DND-41 (cell line): ENCODE results near the gene MEGF8.

Experiments used
- ATAC-seq: fragments of 200-7000 bp; cut with Tn5 transposase; 3 replicates; pipeline ENCODE4 v1.9.1; 2021; ENCODE audit warnings: low read depth; ENCODE audit not compliant: insufficient read depth
- DNase-seq: peaks from one replicate; pipeline ENCODE4 v3.0.0-alpha.2; 2020
- H2AFZ ChIP-seq: 2 replicates; pipeline ENCODE4 v1.6.0; 2012; ENCODE audit warnings: low read depth, low read length
- H3K27ac ChIP-seq: 2 replicates; pipeline ENCODE4 v1.5.1; 2012; ENCODE audit warnings: low read length, inconsistent platforms
- H3K27me3 ChIP-seq: fragments of 200-600 bp; sonication (generic); 2 replicates; pipeline ENCODE4 v1.6.0; 2012; ENCODE audit warnings: low read length, mild to moderate bottlenecking, inconsistent platforms; ENCODE audit not compliant: insufficient read depth, poor library complexity
- H3K36me3 ChIP-seq: 2 replicates; pipeline ENCODE4 v1.5.1; 2012; ENCODE audit warnings: low read length, inconsistent platforms; ENCODE audit not compliant: insufficient read depth
- H3K4me1 ChIP-seq: 2 replicates; pipeline ENCODE4 v1.5.1; 2012; ENCODE audit warnings: mild to moderate bottlenecking, low read length; ENCODE audit not compliant: insufficient read depth
- H3K4me2 ChIP-seq: 2 replicates; pipeline ENCODE4 v1.6.0; 2012; ENCODE audit warnings: mild to moderate bottlenecking, moderate library complexity, low read length, inconsistent platforms; ENCODE audit not compliant: insufficient read depth
- H3K4me3 ChIP-seq, 2 experiments: fragments of 200-600 bp in 1 of 2; shearing (Covaris generic) in 1 of 2; 2 replicates each; pipeline ENCODE4 v1.5.1; 2012 to 2016; ENCODE audit warnings: inconsistent platforms in 2 of 2, low read length in 2 of 2, mild to moderate bottlenecking in 2 of 2, low read depth in 1 of 2, moderate library complexity in 1 of 2
- H3K79me2 ChIP-seq: 2 replicates; pipeline ENCODE4 v1.6.0; 2012; ENCODE audit warnings: low read length, inconsistent platforms; ENCODE audit not compliant: insufficient read depth
- H3K9ac ChIP-seq: 2 replicates; pipeline ENCODE4 v1.6.0; 2012; ENCODE audit warnings: low read depth, mild to moderate bottlenecking, inconsistent platforms, low read length, moderate library complexity
- H3K9me3 ChIP-seq: 2 replicates; pipeline ENCODE4 v1.5.1; 2012; ENCODE audit warnings: low read length, moderate library complexity, mild to moderate bottlenecking, inconsistent platforms; ENCODE audit not compliant: insufficient read depth, severe bottlenecking
- H4K20me1 ChIP-seq: 2 replicates; pipeline ENCODE4 v1.6.0; 2012; ENCODE audit warnings: low read length; ENCODE audit not compliant: insufficient read depth
- EZH2 ChIP-seq: IDR thresholded peaks from 3 replicates; pipeline ENCODE4 v1.6.1; 2012; ENCODE audit warnings: borderline replicate concordance, low read depth, mild to moderate bottlenecking, moderate library complexity, low read length, inconsistent platforms; ENCODE audit not compliant: severe bottlenecking
- TF ChIP-seq, protein P1 (sequence below): IDR thresholded peaks from 2 replicates; pipeline ENCODE4 v1.5.1; 2012; ENCODE audit warnings: borderline replicate concordance, low read length, moderate library complexity, mild to moderate bottlenecking; ENCODE audit not compliant: poor library complexity, severe bottlenecking; ENCODE audit errors: extremely low read depth

MEGF8 gene

DNA sequence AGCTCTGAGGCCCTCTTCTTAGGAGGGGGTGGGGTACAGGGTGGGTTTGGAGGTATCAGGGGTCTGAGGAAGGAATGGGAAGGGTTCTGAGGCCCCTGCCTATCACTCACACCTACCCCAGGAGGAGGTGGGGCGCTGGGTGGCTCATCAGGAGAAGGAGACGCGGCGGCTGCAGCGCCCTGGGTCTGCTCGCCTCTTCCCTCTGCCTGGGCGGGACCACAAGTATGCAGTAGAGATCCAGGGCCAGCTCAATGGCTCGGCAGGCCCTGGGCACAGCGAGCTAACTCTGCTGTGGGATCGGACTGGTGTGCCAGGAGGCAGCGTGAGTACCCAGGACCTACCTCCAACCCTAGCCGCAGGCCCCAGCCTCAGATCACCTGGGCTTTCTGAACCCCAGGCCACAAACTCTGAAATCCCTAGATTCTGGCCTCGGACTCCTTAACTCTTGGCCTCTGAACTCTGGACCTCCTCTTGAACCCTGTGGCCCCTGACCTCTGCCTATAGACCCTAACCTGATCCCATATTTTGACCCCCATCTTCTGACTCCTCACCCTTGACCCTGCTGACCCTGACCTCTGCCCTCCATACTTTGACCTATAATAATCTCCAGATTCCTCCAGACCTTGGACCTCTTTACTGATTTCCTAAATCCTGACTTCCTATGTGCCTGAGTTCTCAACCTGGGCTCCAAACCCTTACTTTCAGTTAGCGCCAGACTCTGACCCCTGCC lies 24.1 kb downstream of the MEGF8 start:
- no peaks in the 10 kb centered on the region for H3K79me2 ChIP-seq
- ATAC-seq, result no peak
- no peak overlapping the region for H3K4me2 ChIP-seq
- H3K9me3 ChIP-seq, result no peaks in the 10 kb centered on the region
- H3K4me1 ChIP-seq, result no peaks in the 10 kb centered on the region
- peaks cover 24% of the 10 kb centered on the region for H3K36me3 ChIP-seq
- no peaks in the 10 kb centered on the region for H3K27me3 ChIP-seq
- DNase-seq, result no peak
- H4K20me1 ChIP-seq, result 0 out of 2 replicates have a peak, but pooled peaks cover 2% of the 10 kb centered on the region
- H2AFZ ChIP-seq, result no peak overlapping the region
- H3K4me3 ChIP-seq, result no peak overlapping the region
- TF ChIP-seq EZH2, result no peak
- TF ChIP-seq, protein P1, sequence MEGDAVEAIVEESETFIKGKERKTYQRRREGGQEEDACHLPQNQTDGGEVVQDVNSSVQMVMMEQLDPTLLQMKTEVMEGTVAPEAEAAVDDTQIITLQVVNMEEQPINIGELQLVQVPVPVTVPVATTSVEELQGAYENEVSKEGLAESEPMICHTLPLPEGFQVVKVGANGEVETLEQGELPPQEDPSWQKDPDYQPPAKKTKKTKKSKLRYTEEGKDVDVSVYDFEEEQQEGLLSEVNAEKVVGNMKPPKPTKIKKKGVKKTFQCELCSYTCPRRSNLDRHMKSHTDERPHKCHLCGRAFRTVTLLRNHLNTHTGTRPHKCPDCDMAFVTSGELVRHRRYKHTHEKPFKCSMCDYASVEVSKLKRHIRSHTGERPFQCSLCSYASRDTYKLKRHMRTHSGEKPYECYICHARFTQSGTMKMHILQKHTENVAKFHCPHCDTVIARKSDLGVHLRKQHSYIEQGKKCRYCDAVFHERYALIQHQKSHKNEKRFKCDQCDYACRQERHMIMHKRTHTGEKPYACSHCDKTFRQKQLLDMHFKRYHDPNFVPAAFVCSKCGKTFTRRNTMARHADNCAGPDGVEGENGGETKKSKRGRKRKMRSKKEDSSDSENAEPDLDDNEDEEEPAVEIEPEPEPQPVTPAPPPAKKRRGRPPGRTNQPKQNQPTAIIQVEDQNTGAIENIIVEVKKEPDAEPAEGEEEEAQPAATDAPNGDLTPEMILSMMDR, result no peak
- no peak overlapping the region for H3K27ac ChIP-seq
- H3K9ac ChIP-seq, result no peak overlapping the region

DNA sequence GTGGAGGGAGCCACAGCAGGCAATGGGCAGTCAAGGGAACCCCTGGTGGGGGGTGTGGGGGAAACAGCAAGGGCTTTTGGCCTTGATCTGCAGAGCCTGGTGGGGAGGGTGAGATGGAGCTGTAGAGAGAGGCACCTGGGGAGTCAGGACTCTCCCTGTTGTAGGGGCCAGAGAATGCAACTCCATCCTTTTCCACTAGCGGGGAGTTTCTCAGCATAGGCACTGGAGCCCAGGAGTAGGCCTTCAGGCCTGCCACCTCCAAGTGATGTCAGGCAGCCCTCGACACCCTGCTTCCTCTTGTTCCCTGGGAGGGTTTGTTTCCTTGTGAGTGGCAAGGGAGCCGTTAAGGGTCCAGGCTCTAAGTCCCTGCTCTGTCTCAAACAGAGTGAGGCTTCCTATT lies 25.0 kb downstream of the MEGF8 start:
- peaks cover 25% of the 10 kb centered on the region for H3K36me3 ChIP-seq
- no peak overlapping the region for H3K4me2 ChIP-seq
- H3K4me3 ChIP-seq, result no peak overlapping the region
- 0 out of 2 replicates have a peak, but pooled peaks cover 2% of the 10 kb centered on the region for H4K20me1 ChIP-seq
- H3K9ac ChIP-seq, result no peak overlapping the region
- no peak overlapping the region for H3K27ac ChIP-seq
- DNase-seq, result no peak
- H3K9me3 ChIP-seq, result no peaks in the 10 kb centered on the region
- no peaks in the 10 kb centered on the region for H3K27me3 ChIP-seq
- H3K4me1 ChIP-seq, result no peaks in the 10 kb centered on the region
- no peaks in the 10 kb centered on the region for H3K79me2 ChIP-seq
- TF ChIP-seq, protein P1, result no peak
- no peak for TF ChIP-seq EZH2
- H2AFZ ChIP-seq, result no peak overlapping the region
- no peak for ATAC-seq

DNA sequence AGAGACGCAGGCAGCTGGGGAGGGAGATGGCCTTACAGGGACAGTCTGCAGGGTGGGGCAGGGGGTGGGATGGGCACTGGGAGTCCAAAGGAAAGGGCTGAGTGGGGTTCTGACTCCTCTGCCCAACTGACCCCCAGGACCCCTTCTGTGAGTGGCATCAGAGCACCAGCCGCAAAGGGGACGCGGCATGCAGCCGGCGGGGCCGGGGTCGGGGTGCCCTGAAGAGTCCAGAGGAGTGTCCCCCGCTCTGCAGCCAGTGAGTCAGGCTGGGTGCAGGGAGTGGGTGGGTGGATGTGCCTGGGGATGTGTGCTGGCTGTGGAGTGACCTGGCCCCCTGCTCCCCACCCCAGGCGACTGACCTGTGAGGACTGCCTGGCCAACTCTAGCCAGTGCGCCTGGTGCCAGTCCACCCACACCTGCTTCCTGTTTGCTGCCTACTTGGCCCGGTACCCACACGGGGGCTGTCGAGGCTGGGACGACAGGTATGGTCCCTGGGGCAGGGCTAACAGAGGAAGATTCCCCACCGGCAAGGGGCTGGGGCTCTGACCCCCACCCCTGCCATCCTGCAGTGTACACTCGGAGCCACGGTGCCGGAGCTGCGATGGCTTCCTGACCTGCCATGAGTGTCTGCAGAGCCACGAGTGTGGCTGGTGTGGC lies 25.8 kb downstream of the MEGF8 start:
- H4K20me1 ChIP-seq, result 0 out of 2 replicates have a peak, but pooled peaks cover 2% of the 10 kb centered on the region
- no peaks in the 10 kb centered on the region for H3K4me1 ChIP-seq
- no peak for ATAC-seq
- no peak overlapping the region for H3K27ac ChIP-seq
- H2AFZ ChIP-seq, result no peak overlapping the region
- H3K27me3 ChIP-seq, result no peaks in the 10 kb centered on the region
- no peak overlapping the region for H3K4me3 ChIP-seq
- peaks cover 32% of the 10 kb centered on the region for H3K36me3 ChIP-seq
- H3K9ac ChIP-seq, result no peak overlapping the region
- TF ChIP-seq, protein P1, result no peak
- no peak for TF ChIP-seq EZH2
- H3K9me3 ChIP-seq, result no peaks in the 10 kb centered on the region
- DNase-seq, result no peak
- H3K4me2 ChIP-seq, result no peak overlapping the region
- H3K79me2 ChIP-seq, result no peaks in the 10 kb centered on the region
